ENCODE measurements around the gene CCDC137. TPM values are rescaled to one million over a fixed set of nuclear protein-coding genes. Genes with fewer than 3 reads are reported as not detected.
A peak's percentile ranks its signal among the peaks of the same experiment; 100 is the strongest.

The CCDC137 gene
- polyA plus RNA-seq, 1 of the 3 experiments (the other 2 are of a cell fraction) = 62.4 TPM

DNA sequence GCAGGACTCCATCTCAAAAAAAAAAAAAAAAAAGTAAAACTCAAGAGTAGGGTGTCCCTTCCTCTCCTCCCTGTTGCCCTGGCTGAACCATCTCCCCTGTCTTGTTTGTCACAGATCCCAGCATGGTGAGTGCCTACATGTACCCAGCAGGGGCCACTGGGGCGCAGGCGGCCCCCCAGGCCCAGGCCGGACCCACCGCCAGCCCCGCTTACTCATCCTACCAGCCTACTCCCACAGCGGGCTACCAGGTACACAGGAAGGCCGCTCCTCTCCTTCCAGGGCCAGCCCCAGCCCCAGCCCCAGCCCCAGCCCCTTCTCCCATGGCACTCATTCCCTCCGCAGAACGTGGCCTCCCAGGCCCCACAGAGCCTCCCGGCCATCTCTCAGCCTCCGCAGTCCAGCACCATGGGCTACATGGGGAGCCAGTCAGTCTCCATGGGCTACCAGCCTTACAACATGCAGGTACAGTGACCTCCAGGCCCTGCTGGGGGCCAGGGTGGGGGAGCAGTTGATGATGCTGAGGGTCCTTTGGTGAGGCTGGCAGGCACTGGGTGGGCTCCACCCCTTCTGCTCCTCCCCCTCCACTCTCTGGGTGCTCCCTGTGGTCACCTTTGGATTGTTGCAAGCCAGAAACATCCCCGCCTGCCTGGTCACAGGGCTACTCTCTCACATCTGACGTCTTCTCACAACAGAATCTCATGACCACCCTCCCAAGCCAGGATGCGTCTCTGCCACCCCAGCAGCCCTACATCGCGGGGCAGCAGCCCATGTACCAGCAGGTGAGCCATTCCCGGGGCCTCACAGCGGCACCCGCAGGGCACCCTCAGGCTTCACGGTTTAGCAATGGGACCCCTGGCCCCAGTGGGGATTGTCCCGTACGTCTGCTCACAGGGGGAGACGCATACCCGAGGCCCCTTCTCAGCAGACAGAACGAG lies 34.1 kb downstream of the CCDC137 start:
- Histone ChIP-seq H3K4me2 (peak overlapping the region; percentile 97; the same call in 1 of the 2 replicates), H2AFZ (ENCODE audit: low read depth) (no peak overlapping the region), H3K36me3 (replicated peaks in 1 of 2; ENCODE audit: control insufficient read depth in 1 of 2, insufficient read depth in 2 of 2, low read length in 1 of 2) (peaks cover 54 to 63% of the 10 kb centered on the region in 2 experiments), H3K4me1 (ENCODE audit: control insufficient read depth in 1 of 2, insufficient read depth in 2 of 2, low read depth in 1 of 2, low read length in 1 of 2) (peaks cover 14 to 29% of the 10 kb centered on the region in 2 experiments; a peak in 3 of 4 replicates), H3K79me2 (ENCODE audit: insufficient read depth) (peaks cover 96% of the 10 kb centered on the region), H3K27me3 (ENCODE audit: insufficient read depth) (no peaks in the 10 kb centered on the region), H3K9me2 (no peaks in the 10 kb centered on the region), H3K27ac (ENCODE audit: low read depth in 2 of 2, low read length in 1 of 2) (no peak overlapping the region; a peak in 1 of 4 replicates), H3K9ac (no peak overlapping the region; the same call in 1 of the 2 replicates), H4K20me1 (ENCODE audit: insufficient read depth) (peaks cover 44% of the 10 kb centered on the region), H3K9me3 (no peaks in the 10 kb centered on the region), H3K4me3 (ENCODE audit: low read depth in 2 of 2, low read length in 1 of 2) (no peak overlapping the region), H3F3A (replicated peaks; ENCODE audit: insufficient read depth) (peaks cover 48% of the 10 kb centered on the region)
- TF ChIP-seq MXI1 (IDR thresholded peaks at IDR 0.05; ENCODE audit: low read depth, low read length) (no peak), NFIC (IDR thresholded peaks at IDR 0.05; ENCODE audit: borderline replicate concordance) (no peak), CHD2 (IDR thresholded peaks at IDR 0.05; ENCODE audit: low read length, partially characterized antibody) (no peak), RFX5 (IDR thresholded peaks at IDR 0.05; ENCODE audit: low read length) (no peak), TEAD4 (IDR thresholded peaks at IDR 0.05; ENCODE audit: borderline replicate concordance, insufficient read depth) (no peak), YY1 (IDR thresholded peaks at IDR 0.05; ENCODE audit: low read depth) (no peak), TCF12 (IDR thresholded peaks at IDR 0.05) (no peak), POLR2AphosphoS5 (IDR thresholded peaks at IDR 0.05; ENCODE audit: low read depth, low read length) (no peak; the same call in 1 of the 2 replicates), FOXM1 (IDR thresholded peaks at IDR 0.05; ENCODE audit: low read depth) (no peak), TAF1 (IDR thresholded peaks at IDR 0.05; ENCODE audit: borderline replicate concordance, low read depth, low read length) (no peak), RAD21 (IDR thresholded peaks at IDR 0.05; ENCODE audit: low read length) (no peak)
- TF ChIP-seq, protein P1, sequence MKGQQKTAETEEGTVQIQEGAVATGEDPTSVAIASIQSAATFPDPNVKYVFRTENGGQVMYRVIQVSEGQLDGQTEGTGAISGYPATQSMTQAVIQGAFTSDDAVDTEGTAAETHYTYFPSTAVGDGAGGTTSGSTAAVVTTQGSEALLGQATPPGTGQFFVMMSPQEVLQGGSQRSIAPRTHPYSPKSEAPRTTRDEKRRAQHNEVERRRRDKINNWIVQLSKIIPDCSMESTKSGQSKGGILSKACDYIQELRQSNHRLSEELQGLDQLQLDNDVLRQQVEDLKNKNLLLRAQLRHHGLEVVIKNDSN (IDR thresholded peaks at IDR 0.05; ENCODE audit: borderline replicate concordance, low read depth) = no peak
- TF ChIP-seq, protein P2, sequence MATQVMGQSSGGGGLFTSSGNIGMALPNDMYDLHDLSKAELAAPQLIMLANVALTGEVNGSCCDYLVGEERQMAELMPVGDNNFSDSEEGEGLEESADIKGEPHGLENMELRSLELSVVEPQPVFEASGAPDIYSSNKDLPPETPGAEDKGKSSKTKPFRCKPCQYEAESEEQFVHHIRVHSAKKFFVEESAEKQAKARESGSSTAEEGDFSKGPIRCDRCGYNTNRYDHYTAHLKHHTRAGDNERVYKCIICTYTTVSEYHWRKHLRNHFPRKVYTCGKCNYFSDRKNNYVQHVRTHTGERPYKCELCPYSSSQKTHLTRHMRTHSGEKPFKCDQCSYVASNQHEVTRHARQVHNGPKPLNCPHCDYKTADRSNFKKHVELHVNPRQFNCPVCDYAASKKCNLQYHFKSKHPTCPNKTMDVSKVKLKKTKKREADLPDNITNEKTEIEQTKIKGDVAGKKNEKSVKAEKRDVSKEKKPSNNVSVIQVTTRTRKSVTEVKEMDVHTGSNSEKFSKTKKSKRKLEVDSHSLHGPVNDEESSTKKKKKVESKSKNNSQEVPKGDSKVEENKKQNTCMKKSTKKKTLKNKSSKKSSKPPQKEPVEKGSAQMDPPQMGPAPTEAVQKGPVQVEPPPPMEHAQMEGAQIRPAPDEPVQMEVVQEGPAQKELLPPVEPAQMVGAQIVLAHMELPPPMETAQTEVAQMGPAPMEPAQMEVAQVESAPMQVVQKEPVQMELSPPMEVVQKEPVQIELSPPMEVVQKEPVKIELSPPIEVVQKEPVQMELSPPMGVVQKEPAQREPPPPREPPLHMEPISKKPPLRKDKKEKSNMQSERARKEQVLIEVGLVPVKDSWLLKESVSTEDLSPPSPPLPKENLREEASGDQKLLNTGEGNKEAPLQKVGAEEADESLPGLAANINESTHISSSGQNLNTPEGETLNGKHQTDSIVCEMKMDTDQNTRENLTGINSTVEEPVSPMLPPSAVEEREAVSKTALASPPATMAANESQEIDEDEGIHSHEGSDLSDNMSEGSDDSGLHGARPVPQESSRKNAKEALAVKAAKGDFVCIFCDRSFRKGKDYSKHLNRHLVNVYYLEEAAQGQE (IDR thresholded peaks at IDR 0.05; ENCODE audit: low read depth, low read length) = no peak
- 95% methylated on average over 24 of the region's 25 CpGs for WGBS (ENCODE audit: low lambda C conversion rate)
- no peak for DNase-seq
- ChIA-PET POLR2A (interaction anchor here (1.0 to 4.1 kb wide), 2 partner anchors 16 to 17 kb away, joined by 3 to 33 read pairs; partner anchors contain the start of genes ARL16 and HGS), CTCF (interaction anchor here (0.8 to 2.4 kb wide), 2 partner anchors 15 to 169 kb away, joined by 3 to 10 read pairs; no protein-coding TSS in a partner anchor)
